SK-N-MC (cell line): Measurements from ENCODE around the gene AKNA.

ENCODE experiments used
- EZH2 ChIP-seq: fragments of 200-600 bp; sonication (generic); IDR thresholded peaks from one replicate; pipeline ENCODE4 v1.6.1; 2017; ENCODE audit warnings: antibody characterized with exemption
- FOXP2 ChIP-seq: optimal IDR thresholded peaks from 2 replicates; pipeline ENCODE3; 2011; ENCODE audit warnings: mild to moderate bottlenecking, moderate library complexity; ENCODE audit not compliant: insufficient read depth; ENCODE audit errors: extremely low read length, control extremely low read depth
- POLR2AphosphoS5 ChIP-seq: IDR thresholded peaks from 2 replicates; pipeline ENCODE4 v1.6.1; 2012; ENCODE audit warnings: mild to moderate bottlenecking, low read depth, low read length, borderline replicate concordance

DNA sequence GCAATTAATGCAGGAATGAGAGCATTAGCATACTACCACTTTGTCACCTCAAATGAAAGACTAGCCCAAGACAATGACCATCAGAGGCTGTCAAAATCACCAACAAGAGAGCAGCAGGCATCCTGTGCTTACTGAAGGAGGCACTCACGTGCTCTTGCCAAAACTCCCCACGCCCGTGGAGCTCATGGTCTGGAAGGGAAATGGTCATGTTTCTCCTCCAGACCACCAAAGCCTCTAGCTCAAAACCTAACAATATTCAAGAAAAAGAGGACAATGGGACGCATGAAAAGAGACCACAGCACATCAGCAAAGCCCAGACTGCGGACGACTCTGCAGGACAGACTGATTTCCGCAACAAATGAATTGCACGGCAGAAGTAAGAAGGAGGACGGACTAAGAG, 12.8 kb downstream of the AKNA start:
- TF ChIP-seq EZH2, result no peak
- TF ChIP-seq POLR2AphosphoS5, result no peak
- TF ChIP-seq FOXP2, result no peak
